Gastroesophageal sphincter (tissue), 4 donors: ENCODE measurements around the gene AUTS2. TPM values are rescaled to one million over a fixed set of nuclear protein-coding genes. Genes with fewer than 3 reads are reported as not detected.

Source experiments
- ATAC-seq: fragments of 150-250 bp; one replicate; pipeline ENCODE4 v1.9.1; 2016; ENCODE audit warnings: mild to moderate bottlenecking, moderate library complexity
- H3K27ac ChIP-seq, 4 donors: fragments of 200-600 bp; sonication (generic) in 3 of 4; 1 replicate in 3 of 4; 2 replicates in 1 of 4; pipeline ENCODE4 v1.5.1; 2016 to 2019
- H3K27me3 ChIP-seq: fragments of 200-600 bp; sonication (generic); one replicate; pipeline ENCODE4 v1.5.1; 2019
- H3K36me3 ChIP-seq, 2 donors: fragments of 200-600 bp; sonication (generic); one replicate each; pipeline ENCODE4 v1.5.1; 2019; ENCODE audit warnings: control low read depth in 1 of 2
- H3K4me1 ChIP-seq, 3 donors: fragments of 200-600 bp; sonication (generic); 1 replicate in 2 of 3; 2 replicates in 1 of 3; pipeline ENCODE4 v1.5.1; 2016 to 2019; ENCODE audit warnings: control low read depth in 2 of 3
- H3K4me3 ChIP-seq, 2 donors: fragments of 200-600 bp; sonication (generic); one replicate each; pipeline ENCODE4 v1.5.1; 2019; ENCODE audit warnings: mild to moderate bottlenecking in 1 of 2, moderate library complexity in 1 of 2
- H3K9me3 ChIP-seq, 3 donors: fragments of 200-600 bp; sonication (generic); one replicate each; pipeline ENCODE4 v1.5.1; 2017 to 2019; ENCODE audit warnings: control low read depth in 2 of 3
- CTCF ChIP-seq, 4 experiments: fragments of 200-600 bp in 2 of 4; fragments of 450-650 bp in 2 of 4; sonication (generic) in 1 of 4; IDR thresholded peaks; one replicate each; pipeline ENCODE4 v1.5.1; 2017 to 2019; ENCODE audit warnings: antibody characterized with exemption in 4 of 4, mild to moderate bottlenecking in 2 of 4, moderate library complexity in 2 of 4
- EP300 ChIP-seq: sonication (generic); formaldehyde crosslinking; IDR thresholded peaks from one replicate; pipeline ENCODE4 v1.6.1; 2017; ENCODE audit warnings: antibody characterized with exemption, mild to moderate bottlenecking
- POLR2A ChIP-seq, 2 donors: fragments of 450-650 bp; IDR thresholded peaks; one replicate each; pipeline ENCODE4 v1.6.1; 2017; ENCODE audit warnings: antibody characterized with exemption in 2 of 2, mild to moderate bottlenecking in 2 of 2, moderate library complexity in 1 of 2
- POLR2AphosphoS5 ChIP-seq: sonication (generic); formaldehyde crosslinking; IDR thresholded peaks from one replicate; pipeline ENCODE4 v1.6.1; 2017; ENCODE audit warnings: antibody characterized with exemption
- WGBS, 2 donors: methylation state at CpG; one replicate each; pipeline ENCODE4 v1.1.5; 2018; ENCODE audit warnings: low coverage in 1 of 2; 5-methylcytosine and 5-hydroxymethylcytosine counted together
- total RNA-seq, 4 donors: library from RNA; depleted of rRNA; stranded (reverse); fragments of >200 nt; gene quantifications; one replicate each; pipeline ENCODE4 v1.1.0, GENCODE V29; 2016

The AUTS2 gene
- total RNA-seq, 4 donors from 2014 or later, result 12.2 to 48.7 (median 44.1) TPM

- no peak for ATAC-seq
- Histone ChIP-seq H3K27ac (no peak overlapping the region), H3K4me1 (peaks cover 0 to 17% (median 0%) of the 10 kb centered on the region in 3 donors), H3K9me3 (no peaks in the 10 kb centered on the region), H3K36me3 (no peaks in the 10 kb centered on the region), H3K4me3 (no peak overlapping the region), H3K27me3 (no peaks in the 10 kb centered on the region)
- WGBS, 2 donors, result 33% methylated on average over 1 of the region's 1 CpG; no CpG with 5 or more reads in 1 of the 2 donors
- TF ChIP-seq POLR2A (IDR thresholded peaks at IDR 0.05), result no peak
Measured at GRCh38 chr7:69723663-69724062, 125.4 kb downstream of the AUTS2 start.

- TF ChIP-seq EP300 (no peak), CTCF (IDR thresholded peaks at IDR 0.05) (no peak), POLR2AphosphoS5 (no peak), POLR2A (IDR thresholded peaks at IDR 0.05) (no peak)
- ATAC-seq, result no peak
Measured at GRCh38 chr7:69728304-69728703, 130.0 kb downstream of the AUTS2 start.

GRCh38 chr7:69732203-69732602 is 133.9 kb downstream of the AUTS2 start:
- no peaks in the 10 kb centered on the region for H3K9me3 ChIP-seq
- ATAC-seq, result no peak
- H3K4me3 ChIP-seq, result no peak overlapping the region
- H3K36me3 ChIP-seq, result no peaks in the 10 kb centered on the region
- no peak overlapping the region for H3K27ac ChIP-seq
- 82 to 88% methylated on average over 2 of the region's 2 CpGs for WGBS, 2 donors
- no peak for TF ChIP-seq EP300
- TF ChIP-seq POLR2A (IDR thresholded peaks at IDR 0.05), result no peak
- TF ChIP-seq POLR2AphosphoS5, result no peak
- no peak for TF ChIP-seq CTCF (IDR thresholded peaks at IDR 0.05)
- H3K4me1 ChIP-seq, result peaks cover 0 to 14% (median 3%) of the 10 kb centered on the region in 3 donors
- no peaks in the 10 kb centered on the region for H3K27me3 ChIP-seq

More at GRCh38 chr7:69728304-69728703, 130.0 kb downstream of the AUTS2 start:
- Histone ChIP-seq H3K27ac (no peak overlapping the region), H3K9me3 (no peaks in the 10 kb centered on the region), H3K4me1 (peaks cover 0 to 20% (median 3%) of the 10 kb centered on the region in 3 donors), H3K36me3 (no peaks in the 10 kb centered on the region), H3K4me3 (no peak overlapping the region), H3K27me3 (no peaks in the 10 kb centered on the region)
- 67 to 97% methylated on average over 3 of the region's 3 CpGs for WGBS, 2 donors

GRCh38 chr7:69735582-69735981 is 137.3 kb downstream of the AUTS2 start:
- H3K9me3 ChIP-seq, result no peaks in the 10 kb centered on the region
- TF ChIP-seq POLR2AphosphoS5 (no peak), CTCF (IDR thresholded peaks at IDR 0.05) (no peak)
- no peak overlapping the region for H3K4me3 ChIP-seq
- no peak overlapping the region for H3K27ac ChIP-seq
- no peaks in the 10 kb centered on the region for H3K36me3 ChIP-seq
- H3K27me3 ChIP-seq, result no peaks in the 10 kb centered on the region
- ATAC-seq, result no peak
- H3K4me1 ChIP-seq, result peaks cover 8 to 44% (median 18%) of the 10 kb centered on the region in 3 donors
- WGBS, 2 donors, result 83% methylated on average over 2 of the region's 2 CpGs; no CpG with 5 or more reads in 1 of the 2 donors

- H3K4me3 ChIP-seq, result no peak overlapping the region
- no peak for TF ChIP-seq POLR2AphosphoS5
- no peak for TF ChIP-seq CTCF (IDR thresholded peaks at IDR 0.05)
- TF ChIP-seq POLR2A (IDR thresholded peaks at IDR 0.05), result no peak
- no peak for TF ChIP-seq EP300
- H3K4me1 ChIP-seq, result peaks cover 8 to 48% (median 18%) of the 10 kb centered on the region in 3 donors
- no peak for ATAC-seq
- no peaks in the 10 kb centered on the region for H3K27me3 ChIP-seq
- WGBS, 2 donors, result 91 to 97% methylated on average over 3 of the region's 3 CpGs
- no peaks in the 10 kb centered on the region for H3K9me3 ChIP-seq
- H3K36me3 ChIP-seq, result no peaks in the 10 kb centered on the region
- no peak overlapping the region for H3K27ac ChIP-seq
Measured at GRCh38 chr7:69736126-69736810, 138.0 kb downstream of the AUTS2 start.
